GM21381 (cell line): Measurements from ENCODE around the gene BNIP5.

Experiments used
- ATAC-seq: cut with Tn5 transposase; IDR thresholded peaks from one replicate; pipeline ENCODE4 v1.9.1; 2021; ENCODE audit warnings: mild to moderate bottlenecking, moderate library complexity; ENCODE audit not compliant: unreplicated experiment

Gene BNIP5

DNA sequence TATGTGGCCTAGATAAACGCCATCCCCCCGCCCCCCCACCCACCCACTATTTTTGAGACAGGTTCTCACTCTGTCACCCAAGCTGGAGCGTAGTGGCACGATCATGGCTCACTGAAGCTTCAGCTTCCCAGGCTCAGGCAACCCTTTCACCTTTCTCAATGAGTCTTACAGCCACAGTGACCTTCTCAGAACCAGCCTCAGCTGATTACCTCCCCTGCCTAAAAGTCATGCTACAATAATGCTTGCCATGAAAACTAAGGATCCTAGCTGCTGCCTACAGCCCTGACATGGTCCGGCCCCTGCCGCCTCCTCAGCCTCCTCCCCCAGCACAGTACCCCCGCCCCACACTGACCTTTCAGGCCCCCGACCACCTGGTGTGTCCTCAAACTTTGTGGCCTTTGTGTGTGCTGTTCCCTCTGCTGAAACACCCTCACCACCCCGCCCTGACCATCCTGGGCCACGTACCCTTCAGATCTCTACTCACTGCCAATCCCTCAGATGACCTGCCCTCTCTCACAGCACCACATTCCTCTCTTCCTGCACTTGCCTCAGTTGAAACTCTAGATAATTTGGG is 35.5 kb downstream of the BNIP5 start:
- ATAC-seq: no peak

DNA sequence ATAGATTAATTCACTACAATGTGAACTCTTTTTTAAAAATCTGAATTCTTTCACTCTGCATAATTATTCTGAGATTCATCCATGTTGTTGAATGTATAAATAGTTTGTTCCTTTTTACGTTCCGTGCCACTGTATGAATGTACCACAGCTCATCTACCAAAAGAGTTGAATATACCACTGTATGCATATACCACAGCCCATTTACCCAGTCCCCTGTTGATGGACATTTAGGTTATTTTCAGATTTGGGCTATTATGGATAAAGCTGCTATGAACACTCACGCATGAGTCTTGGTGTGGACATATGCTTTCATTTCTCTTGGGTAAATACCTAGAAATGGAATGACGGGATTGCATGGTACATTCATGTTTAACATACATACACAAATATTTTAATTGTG is 38.7 kb downstream of the BNIP5 start:
- no peak for ATAC-seq

DNA sequence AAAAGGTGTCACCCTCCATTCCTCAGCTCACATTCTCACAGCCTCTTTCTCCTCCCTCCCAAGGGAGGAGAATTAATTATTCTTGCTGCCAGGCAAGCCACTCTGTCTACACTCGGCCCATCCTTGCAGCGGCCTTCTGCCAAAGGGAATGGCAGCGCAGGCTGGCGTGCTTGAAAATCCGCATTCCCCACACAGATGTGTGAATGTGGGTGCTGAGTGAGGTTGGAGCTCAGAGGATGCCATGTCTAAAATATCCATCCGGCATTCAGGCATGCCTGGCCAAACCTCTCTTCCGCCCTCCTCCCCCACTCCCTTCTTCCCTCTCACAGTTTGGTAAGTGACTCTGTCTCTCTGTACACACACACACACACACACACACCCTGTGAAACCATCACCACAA is 39.2 kb downstream of the BNIP5 start:
- ATAC-seq: no peak

- ATAC-seq: no peak
These were observed 39.6 kb downstream of the BNIP5 start for GRCh38 chr6:36297051-36297450.

GRCh38 chr6:36296240-36296639 is 40.4 kb downstream of the BNIP5 start:
- ATAC-seq: no peak

DNA sequence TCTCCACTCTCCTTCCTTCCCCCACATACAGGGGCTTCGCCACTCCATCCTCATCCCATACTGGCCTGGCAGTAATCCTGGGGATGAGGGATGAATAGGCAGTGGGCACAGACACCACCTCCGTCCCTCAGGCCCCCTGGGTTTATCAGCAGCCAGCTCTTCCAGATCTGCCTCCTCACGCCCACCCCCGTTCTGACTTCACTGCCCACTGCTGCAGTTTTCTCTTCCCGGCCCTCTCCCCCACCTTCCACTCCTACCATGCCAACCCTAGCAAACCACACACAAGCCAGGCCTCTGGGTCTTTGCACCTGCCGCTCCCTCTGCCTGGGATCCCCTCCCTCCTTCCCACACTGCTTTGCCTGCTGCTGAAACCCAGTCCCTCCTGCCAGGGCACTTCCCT is 44.5 kb downstream of the BNIP5 start:
- ATAC-seq: no peak

DNA sequence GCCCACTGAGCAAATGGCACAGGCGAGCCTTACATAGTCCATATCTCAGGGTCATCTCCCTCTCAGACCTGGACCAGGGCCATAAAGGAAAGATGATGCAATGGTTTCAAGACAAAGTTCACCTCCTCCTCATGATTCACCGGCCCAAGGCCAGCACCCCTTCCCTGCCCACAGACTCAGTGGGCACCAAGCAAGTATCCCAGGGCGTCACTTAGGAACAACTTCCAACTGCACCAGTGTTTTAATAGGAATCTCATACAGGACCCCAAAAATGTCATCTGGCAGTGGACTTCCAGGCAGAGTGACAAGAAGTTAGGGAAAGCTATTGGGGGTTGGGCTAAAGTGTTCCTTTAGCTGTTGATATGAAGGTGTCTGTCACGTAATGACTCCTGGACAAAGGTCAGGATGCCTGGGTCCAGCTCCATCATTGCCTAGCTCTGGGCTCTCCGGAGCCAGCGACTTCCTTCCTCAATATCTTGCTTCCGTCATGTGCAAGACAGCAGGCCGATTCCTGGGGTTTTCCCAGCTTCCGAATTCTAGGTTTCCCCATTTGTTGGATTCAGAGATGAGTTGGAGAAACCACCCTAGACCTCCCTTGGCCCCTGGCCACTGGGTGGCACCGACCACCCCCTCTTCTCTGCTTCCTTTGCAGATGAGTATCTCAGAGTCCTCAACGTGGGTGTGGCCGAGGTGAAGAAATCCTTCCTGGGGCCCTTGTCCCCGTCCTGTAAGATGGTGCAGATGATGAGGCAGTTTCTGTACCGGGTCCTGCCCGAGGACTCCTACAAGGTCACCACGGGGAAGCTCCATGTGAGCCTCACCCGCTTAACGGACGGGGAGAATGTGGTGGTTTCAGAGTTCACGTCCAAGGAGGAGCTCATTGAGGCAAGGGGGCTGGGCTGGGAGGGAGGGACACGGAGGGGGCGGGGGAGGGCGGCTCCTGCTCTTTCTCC is 45.7 kb downstream of the BNIP5 start:
- no peak for ATAC-seq

DNA sequence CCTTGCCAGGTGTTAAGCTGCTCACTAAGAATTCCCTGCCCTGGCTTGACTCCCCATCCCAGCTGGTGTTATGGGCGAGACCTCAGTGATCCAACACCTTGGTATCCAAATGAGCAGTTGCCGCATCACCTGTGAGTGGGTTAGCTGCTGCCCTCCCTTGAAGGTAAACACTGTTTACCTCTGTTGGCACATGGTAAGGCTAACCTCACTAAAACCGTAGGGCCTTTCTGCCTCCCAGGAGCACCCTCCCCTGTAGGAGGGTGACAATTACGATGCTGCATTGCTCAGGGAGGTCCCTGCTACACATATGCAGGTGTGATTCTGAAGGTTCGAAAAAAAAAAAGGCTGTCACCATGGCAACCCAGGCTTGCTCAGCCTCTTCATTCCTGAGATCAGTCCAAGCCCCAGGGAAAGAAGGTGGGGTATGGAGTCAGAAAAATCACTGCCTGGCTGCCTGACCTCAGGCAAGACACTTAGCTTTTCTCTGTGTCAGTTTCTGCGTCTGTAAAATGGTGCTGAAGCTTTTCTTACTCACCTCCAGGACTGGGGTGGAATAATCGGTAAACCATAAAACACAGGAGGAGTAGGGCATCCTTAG is 47.3 kb downstream of the BNIP5 start:
- ATAC-seq: no peak

DNA sequence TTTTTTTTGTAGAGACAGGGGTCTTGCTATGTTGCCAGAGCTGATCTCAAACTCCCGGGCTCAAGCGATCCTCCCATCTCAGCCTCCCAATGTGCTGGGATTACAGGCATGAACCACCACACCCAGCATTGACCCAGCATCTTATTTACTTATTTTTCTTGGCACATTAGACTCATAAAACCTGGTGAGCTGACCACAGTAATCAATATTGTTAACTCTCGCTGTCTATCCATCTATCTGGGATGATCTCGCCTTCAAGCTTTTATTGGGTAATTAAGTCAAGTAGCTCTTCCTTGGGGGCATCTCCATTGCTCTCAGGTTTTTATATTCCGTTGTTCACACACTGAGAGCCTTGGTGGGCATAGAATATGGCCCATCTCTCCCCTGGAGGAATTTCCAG is 49.8 kb downstream of the BNIP5 start:
- ATAC-seq: no peak

- no peak for ATAC-seq
These were observed 50.9 kb downstream of the BNIP5 start for GRCh38 chr6:36285797-36286196.

DNA sequence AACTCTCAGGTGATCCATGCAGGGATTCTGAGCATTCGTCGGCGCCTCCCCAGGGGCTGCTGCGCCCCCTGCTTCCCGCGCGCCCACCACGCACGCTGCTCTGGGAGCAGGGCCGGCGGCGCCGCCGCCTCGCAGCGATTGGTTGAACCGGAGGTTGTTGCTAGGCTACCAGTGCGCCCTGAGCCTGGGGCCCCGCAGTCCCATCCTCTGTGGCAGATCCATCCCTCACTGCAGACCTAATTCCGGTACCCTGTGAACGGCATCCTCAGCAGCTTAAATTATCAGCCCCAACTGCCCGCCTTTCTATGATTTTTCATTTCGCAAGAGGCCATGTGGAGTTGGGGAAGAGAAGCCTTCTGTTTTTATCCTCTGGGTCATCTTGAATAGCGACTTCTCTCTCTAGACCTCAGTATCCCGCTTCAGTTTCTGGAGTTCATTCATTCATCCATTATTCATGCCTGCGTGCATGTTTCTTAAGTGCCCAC is 51.5 kb downstream of the BNIP5 start:
- ATAC-seq: no peak

DNA sequence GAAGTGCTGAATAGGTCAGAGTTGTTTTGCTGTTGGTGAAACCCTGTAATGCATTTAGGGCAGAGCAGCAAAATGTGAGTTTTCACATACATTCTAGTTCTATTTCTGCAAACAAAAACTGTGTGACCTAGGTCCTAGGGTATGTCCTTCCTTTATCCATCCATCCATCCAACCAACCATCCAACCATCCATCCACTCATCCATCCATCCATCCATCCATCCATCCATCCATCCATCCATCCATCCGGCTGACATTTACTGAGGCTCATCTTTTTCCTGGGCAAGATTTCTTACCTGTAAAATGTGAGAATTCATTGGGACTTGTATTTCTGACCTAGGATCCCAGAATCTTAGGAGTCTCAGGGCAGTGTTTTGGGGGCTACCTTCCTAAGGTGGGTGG is 52.3 kb downstream of the BNIP5 start:
- no peak for ATAC-seq

DNA sequence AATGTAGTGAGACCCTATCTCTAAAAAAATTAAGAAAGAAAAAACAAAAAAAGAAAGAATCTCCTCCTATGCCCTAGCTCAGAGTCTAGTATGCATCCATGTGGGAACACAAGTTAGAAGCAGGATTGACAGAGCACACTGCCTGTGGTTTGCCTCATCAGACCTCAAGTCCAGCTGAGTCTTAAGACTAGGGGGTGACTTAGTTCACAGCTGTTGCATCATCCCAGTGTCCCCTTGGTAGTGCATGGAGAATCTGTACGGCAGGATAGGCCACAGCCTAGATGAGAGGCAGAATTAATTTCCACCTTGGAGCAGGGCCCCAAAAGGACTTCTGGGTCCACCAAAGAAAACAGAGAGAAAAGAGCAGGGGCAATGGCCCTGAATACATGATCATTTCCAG is 53.1 kb downstream of the BNIP5 start:
- no peak for ATAC-seq

DNA sequence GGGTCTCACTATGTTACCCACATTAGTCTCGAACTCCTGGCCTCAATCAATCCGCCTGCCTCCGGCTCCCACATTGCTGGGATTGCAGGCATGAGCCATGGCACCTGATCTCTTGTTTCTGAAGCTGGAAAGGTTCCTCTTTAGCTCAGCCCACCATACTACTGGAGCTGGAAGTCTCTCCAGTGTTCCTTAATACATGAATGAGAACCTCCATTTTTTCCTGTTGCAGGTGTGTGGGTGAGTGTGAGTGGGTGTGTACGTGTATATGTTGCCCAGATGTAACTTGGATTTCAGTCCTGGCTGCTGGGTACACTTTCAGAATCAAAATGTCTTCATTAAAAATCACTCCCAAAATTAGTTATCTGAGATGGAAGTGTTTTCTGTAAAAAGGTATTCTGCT is 55.7 kb downstream of the BNIP5 start:
- no peak for ATAC-seq

- no peak for ATAC-seq
These were observed 56.2 kb downstream of the BNIP5 start for GRCh38 chr6:36280467-36280866.

DNA sequence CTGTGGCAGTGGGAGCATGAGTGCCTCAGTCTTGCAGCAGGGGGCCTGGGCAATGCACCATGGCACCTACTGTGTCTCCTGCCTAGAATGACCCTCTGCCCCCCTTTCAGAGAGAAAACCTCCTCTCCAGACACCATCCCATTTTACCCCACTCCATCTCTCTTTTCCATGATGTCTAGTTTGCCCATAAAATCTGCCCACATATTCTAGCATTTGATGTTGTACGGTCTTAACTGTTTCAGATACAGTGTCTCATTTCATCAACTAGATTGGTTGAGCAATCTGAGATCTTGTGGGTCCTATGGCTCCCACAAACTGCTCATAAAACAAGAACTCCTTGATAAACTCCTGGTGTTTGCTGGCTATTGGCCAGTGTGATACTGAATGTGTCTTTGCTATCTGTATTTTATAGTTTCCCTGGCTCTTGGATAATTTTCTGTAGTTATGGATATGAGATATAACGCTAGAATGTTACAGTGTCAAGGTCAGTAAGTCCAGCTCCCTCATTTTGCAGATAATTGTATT is 58.7 kb downstream of the BNIP5 start:
- ATAC-seq: no peak

- no peak for ATAC-seq
These were observed 59.8 kb downstream of the BNIP5 start for GRCh38 chr6:36276581-36277536.

GRCh38 chr6:36273802-36274514 is 62.7 kb downstream of the BNIP5 start:
- ATAC-seq: no peak

DNA sequence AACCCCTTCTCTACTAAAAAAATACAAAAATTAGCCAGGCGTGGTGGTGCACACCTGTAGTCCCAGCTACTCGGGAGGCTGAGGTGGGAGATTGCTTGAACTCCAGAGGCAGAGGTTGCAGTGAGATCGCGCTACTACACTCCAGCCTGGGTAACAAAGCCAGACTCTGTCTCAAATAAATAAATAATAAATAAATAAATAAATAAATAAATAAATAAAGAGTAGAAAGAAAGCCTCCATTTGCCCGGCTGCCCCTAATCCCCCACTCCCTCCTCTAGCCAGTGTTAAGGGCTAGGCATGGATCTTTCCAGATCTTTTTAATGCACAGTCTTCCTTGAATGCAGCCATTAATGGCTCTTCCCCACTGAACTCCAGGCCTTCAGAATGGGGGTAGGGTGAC is 63.6 kb downstream of the BNIP5 start:
- ATAC-seq: no peak

- no peak for ATAC-seq
These were observed 64.5 kb downstream of the BNIP5 start for GRCh38 chr6:36272234-36272633.
